PFSK-1 (cell line): ENCODE data around the gene XPO1.

Experiments used
- FOXP2 ChIP-seq: optimal IDR thresholded peaks from 2 replicates; pipeline ENCODE3; 2011; ENCODE audit warnings: borderline replicate concordance, control low read depth, inconsistent platforms; ENCODE audit not compliant: insufficient read depth; ENCODE audit errors: extremely low read length, extremely low read depth
- POLR2AphosphoS5 ChIP-seq: IDR thresholded peaks from 2 replicates; pipeline ENCODE4 v1.6.1; 2012; ENCODE audit warnings: low read depth, mild to moderate bottlenecking, control low read depth, low read length, moderate library complexity
- REST ChIP-seq, 2 experiments: IDR thresholded peaks; 2 replicates each; pipeline versions ENCODE4 v1.6.1 to v1.8.0; 2011 to 2012; ENCODE audit warnings: low read depth in 2 of 2, low read length in 2 of 2, control low read depth in 1 of 2, inconsistent platforms in 1 of 2, mild to moderate bottlenecking in 1 of 2, moderate library complexity in 1 of 2; ENCODE audit not compliant: insufficient read depth in 1 of 2
- SIN3A ChIP-seq: IDR thresholded peaks from 2 replicates; pipeline ENCODE4 v1.6.1; 2012; ENCODE audit warnings: mild to moderate bottlenecking, low read length, moderate library complexity, borderline replicate concordance; ENCODE audit not compliant: insufficient read depth
- TAF1 ChIP-seq: IDR thresholded peaks from 2 replicates; pipeline ENCODE4 v1.6.1; 2012; ENCODE audit warnings: low read length, control low read depth, borderline replicate concordance; ENCODE audit not compliant: insufficient read depth

The XPO1 gene

DNA sequence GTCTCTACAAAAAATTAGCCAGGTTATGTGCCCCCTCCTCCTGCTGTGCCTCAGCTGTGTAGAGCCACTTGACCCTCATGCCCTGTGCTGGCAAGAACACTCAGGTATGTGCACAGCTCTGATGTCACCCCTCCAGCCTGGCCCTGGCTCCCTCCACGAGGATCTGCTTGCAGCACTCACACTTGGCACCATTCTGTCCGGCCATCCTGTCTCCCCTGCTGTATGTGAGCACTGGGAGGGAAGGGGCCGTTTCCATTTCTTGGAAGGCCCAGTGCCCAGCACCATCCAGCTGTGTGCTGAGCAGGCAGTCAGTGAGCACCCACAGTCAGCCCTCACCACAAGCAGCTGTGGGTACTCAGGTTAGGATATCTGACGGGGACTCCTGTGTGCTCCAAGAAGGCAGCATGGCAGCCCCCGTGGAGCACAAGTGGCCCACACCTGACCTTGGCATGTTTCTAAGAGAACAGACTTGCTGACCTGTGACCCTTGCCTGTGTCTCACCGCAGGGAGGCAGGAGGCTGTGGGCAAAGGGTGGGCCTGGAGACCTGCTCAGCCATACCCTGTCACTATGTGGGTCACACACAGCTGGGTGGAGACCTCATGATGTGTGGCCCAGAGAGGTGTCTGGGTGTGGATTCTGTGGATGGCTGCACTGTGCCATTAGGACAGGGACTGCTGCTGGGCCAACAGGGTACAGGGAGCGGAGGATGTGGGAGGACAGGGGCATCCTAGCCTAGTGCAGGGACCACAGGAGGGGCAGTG, 98.7 kb downstream of the XPO1 start:
- TF ChIP-seq FOXP2 (no peak), TAF1 (no peak), SIN3A (no peak), REST (IDR thresholded peaks at IDR 0.05; ENCODE audit: insufficient read depth in 1 of 2, low read depth in 2 of 2, low read length in 2 of 2) (no peak), POLR2AphosphoS5 (no peak)

DNA sequence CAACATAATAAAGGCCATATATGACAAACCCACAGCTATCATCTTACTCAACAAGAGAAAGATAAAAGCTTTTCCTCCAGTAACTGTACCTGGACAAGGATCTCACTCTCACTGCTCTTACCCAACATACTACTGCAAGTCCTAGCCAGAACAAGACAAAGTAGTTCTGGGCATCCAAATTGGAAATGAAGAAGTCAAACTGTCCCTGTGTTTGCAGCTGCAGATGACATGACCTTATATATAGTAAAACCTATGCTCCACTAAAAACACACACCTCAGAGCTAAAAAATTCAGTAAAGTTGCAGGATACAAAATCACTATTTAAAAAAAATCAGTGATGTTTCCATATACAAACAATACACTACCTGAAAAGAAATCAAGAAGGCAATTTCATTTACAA, 99.5 kb downstream of the XPO1 start:
- no peak for TF ChIP-seq POLR2AphosphoS5
- TF ChIP-seq REST (IDR thresholded peaks at IDR 0.05; ENCODE audit: insufficient read depth in 1 of 2, low read depth in 2 of 2, low read length in 2 of 2) = no peak
- no peak for TF ChIP-seq TAF1
- no peak for TF ChIP-seq FOXP2
- no peak for TF ChIP-seq SIN3A

GRCh38 chr2:61437170-61437569, 101.0 kb downstream of the XPO1 start:
- TF ChIP-seq SIN3A (no peak), REST (IDR thresholded peaks at IDR 0.05; ENCODE audit: insufficient read depth in 1 of 2, low read depth in 2 of 2, low read length in 2 of 2) (no peak), TAF1 (no peak), FOXP2 (no peak), POLR2AphosphoS5 (no peak)

- TF ChIP-seq SIN3A (no peak), REST (IDR thresholded peaks at IDR 0.05; ENCODE audit: insufficient read depth in 1 of 2, low read depth in 2 of 2, low read length in 2 of 2) (no peak), POLR2AphosphoS5 (no peak), FOXP2 (no peak)
Measured at GRCh38 chr2:61436092-61436491, 102.1 kb downstream of the XPO1 start.

DNA sequence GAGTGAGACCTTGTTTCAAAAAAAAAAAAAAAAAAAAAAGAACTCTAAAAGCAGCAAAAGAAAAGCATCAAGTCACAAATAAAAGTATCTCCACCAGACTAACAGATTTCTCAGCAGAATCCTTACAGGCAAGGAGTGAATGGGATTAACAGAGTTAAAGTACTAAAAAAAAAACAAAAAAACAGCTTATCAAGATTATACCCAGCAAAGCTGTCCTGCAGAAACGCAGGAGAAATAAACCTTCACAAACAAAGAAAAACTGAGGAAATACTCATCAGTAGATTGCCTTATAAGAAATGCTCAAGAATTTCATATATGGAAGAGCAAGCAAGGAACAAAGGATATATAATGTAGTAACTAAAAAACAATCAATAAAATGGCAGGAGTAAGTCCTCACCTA, 102.9 kb downstream of the XPO1 start:
- TF ChIP-seq TAF1 (no peak), FOXP2 (no peak), REST (IDR thresholded peaks at IDR 0.05; ENCODE audit: insufficient read depth in 1 of 2, low read depth in 2 of 2, low read length in 2 of 2) (no peak), SIN3A (no peak), POLR2AphosphoS5 (no peak)
